Esophagus squamous epithelium (tissue), 5 donors: ENCODE results near the gene PMEPA1. TPM values are rescaled to one million over a fixed set of nuclear protein-coding genes. Genes with fewer than 3 reads are reported as not detected.

Source experiments
- DNase-seq: peaks from one replicate; lab custom pipeline; 2025; lab: John Stamatoyannopoulos, UW
- H3K27ac ChIP-seq, 4 donors: fragments of 200-600 bp; sonication (generic); one replicate each; pipeline ENCODE4 v1.5.1; 2016 to 2019; ENCODE audit warnings: mild to moderate bottlenecking in 1 of 4
- H3K27me3 ChIP-seq, 4 donors: fragments of 200-600 bp; sonication (generic); 1 replicate in 3 of 4; 2 replicates in 1 of 4; pipeline versions ENCODE4 v1.5.1 to v1.6.0; 2017 to 2021; ENCODE audit warnings: antibody characterized with exemption in 1 of 4
- H3K36me3 ChIP-seq, 3 donors: fragments of 200-600 bp; sonication (generic); one replicate each; pipeline ENCODE4 v1.5.1; 2016 to 2019
- H3K4me1 ChIP-seq, 3 donors: fragments of 200-600 bp; sonication (generic); one replicate each; pipeline ENCODE4 v1.5.1; 2017 to 2019
- H3K4me3 ChIP-seq, 4 donors: fragments of 200-600 bp; sonication (generic); 1 replicate in 3 of 4; 2 replicates in 1 of 4; pipeline ENCODE4 v1.5.1; 2016 to 2019; ENCODE audit warnings: mild to moderate bottlenecking in 2 of 4, moderate library complexity in 1 of 4
- H3K9me3 ChIP-seq, 3 donors: fragments of 200-600 bp; sonication (generic); one replicate each; pipeline ENCODE4 v1.5.1; 2016 to 2019
- POLR2A ChIP-seq, 4 donors: fragments of 450-650 bp; IDR thresholded peaks; one replicate each; pipeline ENCODE4 v1.6.1; 2017; ENCODE audit warnings: antibody characterized with exemption in 4 of 4, mild to moderate bottlenecking in 4 of 4, moderate library complexity in 3 of 4
- WGBS, 2 donors: methylation state at CpG; one replicate each; pipeline ENCODE4 v1.1.5; 2018; 5-methylcytosine and 5-hydroxymethylcytosine counted together
- intact Hi-C: fragments of 100-400 bp; cut with DNase I; formaldehyde crosslinking; loops from one replicate; pipeline ENCODE4 v1.15.0; 2022
- total RNA-seq, 4 donors: library from RNA; depleted of rRNA; stranded (reverse); fragments of >200 nt; gene quantifications; one replicate each; pipeline ENCODE4 v1.1.0, GENCODE V29; 2016
- TF ChIP-seq, protein P1 (sequence below), 6 experiments: fragments of 450-650 bp in 4 of 6; fragments of 200-600 bp in 2 of 6; sonication (generic) in 2 of 6; IDR thresholded peaks; one replicate each; pipeline ENCODE4 v1.5.1; 2016 to 2019; ENCODE audit warnings: antibody characterized with exemption in 6 of 6, mild to moderate bottlenecking in 4 of 6, moderate library complexity in 4 of 6
- donor health status: DM: yes; HTN: yes; CAD: no.

The PMEPA1 gene
- total RNA-seq, 4 donors from 2014 or later, result 0.95 to 4.6 (median 2.6) TPM

DNA sequence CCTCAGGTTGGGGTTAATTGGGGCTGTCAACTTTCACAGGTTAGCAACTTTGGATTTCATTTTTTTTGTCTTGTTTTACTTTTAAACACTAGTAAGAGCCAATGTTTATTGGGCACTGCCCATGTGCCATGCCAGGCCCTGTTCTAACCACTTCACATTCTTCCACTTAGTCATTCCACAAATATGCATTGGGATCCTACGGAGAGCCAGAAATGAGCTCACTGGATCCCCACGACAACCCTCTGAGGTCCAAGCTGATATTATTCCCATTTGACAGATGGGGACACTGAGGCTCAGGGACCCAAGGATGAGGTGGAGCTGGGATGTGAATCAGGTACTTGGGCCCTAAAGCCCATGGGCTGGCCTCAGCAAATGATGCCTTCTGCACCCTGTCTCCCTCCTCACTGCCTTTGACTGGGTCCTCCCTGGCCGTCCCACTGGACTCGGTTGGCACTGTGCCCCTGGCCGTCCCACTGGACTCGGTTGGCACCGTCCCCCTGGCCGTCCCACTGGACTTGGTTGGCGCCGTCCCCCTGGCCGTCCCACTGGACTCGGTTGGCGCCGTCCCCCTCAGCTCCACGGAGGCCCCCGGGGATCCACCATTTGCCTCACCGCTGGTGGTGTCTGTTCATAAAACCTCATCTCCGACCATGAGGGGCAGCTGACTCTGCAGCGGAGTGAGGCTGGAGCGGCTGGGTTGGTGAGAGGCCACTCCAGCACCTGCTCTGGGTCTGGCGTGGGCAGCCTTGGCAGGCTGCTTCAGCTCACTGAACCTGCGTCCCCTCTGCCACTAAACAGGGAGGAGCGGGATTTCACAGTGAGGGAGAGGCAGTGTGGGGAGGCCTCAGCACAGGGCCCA is 4.8 kb upstream of the PMEPA1 start:
- intact Hi-C loops, result no loop called here
- DNase-seq, result no peak
- peaks cover 9 to 73% (median 32%) of the 10 kb centered on the region in 3 donors for H3K4me1 ChIP-seq
- 69 to 76% methylated on average over 6 to 7 of the region's 23 CpGs for WGBS, 2 donors
- H3K4me3 ChIP-seq, result no peak overlapping the region
- H3K36me3 ChIP-seq, result no peaks in the 10 kb centered on the region
- peaks cover 0 to 5% (median 0%) of the 10 kb centered on the region in 4 donors for H3K27me3 ChIP-seq
- H3K9me3 ChIP-seq, result no peaks in the 10 kb centered on the region
- TF ChIP-seq, protein P1, sequence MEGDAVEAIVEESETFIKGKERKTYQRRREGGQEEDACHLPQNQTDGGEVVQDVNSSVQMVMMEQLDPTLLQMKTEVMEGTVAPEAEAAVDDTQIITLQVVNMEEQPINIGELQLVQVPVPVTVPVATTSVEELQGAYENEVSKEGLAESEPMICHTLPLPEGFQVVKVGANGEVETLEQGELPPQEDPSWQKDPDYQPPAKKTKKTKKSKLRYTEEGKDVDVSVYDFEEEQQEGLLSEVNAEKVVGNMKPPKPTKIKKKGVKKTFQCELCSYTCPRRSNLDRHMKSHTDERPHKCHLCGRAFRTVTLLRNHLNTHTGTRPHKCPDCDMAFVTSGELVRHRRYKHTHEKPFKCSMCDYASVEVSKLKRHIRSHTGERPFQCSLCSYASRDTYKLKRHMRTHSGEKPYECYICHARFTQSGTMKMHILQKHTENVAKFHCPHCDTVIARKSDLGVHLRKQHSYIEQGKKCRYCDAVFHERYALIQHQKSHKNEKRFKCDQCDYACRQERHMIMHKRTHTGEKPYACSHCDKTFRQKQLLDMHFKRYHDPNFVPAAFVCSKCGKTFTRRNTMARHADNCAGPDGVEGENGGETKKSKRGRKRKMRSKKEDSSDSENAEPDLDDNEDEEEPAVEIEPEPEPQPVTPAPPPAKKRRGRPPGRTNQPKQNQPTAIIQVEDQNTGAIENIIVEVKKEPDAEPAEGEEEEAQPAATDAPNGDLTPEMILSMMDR (IDR thresholded peaks at IDR 0.05), result no peak
- no peak for TF ChIP-seq POLR2A (IDR thresholded peaks at IDR 0.05)
- peak overlapping the region in 1 of 4 donors; percentile 34 for H3K27ac ChIP-seq

DNA sequence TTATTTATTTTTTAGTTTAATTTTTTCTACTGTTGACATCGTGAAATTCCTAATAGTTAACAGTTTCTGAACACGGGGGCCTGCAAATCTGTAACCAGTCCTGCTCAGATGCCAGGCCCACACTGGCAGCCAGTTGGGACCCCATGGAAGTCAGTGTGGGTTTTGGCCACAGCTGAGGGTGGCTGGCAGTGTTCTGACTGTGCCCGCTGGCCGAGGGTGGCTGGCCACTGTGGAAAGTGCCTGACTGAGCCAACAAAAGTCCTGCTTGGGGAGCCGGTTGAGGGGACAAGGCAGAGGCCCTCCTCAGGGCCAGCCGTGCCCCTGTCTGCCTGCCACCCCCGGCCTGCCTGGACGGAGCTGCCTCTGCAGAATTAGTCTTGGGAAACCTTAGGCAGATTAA is 4.1 kb upstream of the PMEPA1 start:
- 86 to 88% methylated on average over 4 of the region's 8 CpGs for WGBS, 2 donors
- Histone ChIP-seq H3K9me3 (no peaks in the 10 kb centered on the region), H3K36me3 (no peaks in the 10 kb centered on the region), H3K4me1 (peaks cover 9 to 71% (median 31%) of the 10 kb centered on the region in 3 donors), H3K27me3 (peaks cover 0 to 6% (median 0%) of the 10 kb centered on the region in 4 donors), H3K27ac (peak overlapping the region in 2 of 4 donors; percentile 6 to 34), H3K4me3 (no peak overlapping the region)
- intact Hi-C loops, result no loop called here
- no peak for TF ChIP-seq POLR2A (IDR thresholded peaks at IDR 0.05)
- TF ChIP-seq, protein P1 (IDR thresholded peaks at IDR 0.05), result no peak
- no peak for DNase-seq

DNA sequence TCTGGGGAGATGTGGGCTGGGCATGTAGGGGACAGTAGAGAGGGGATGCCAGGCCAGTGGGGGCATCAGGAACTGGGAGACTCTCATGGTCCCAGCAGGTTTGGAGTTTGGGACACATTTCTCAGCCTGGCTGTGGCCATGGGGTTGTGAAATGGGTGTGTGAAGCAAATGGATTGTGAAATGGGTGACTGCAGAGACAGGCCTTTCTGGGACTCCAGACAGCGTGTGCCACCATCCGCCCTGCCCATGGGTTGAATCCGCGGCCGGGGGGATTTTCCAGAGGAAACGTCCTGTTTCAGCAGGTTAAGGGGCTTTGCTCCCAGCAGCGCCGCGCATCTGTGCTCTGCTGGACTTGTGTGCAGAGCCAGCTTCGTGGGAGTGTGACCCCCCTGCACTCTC is 3.7 kb upstream of the PMEPA1 start:
- intact Hi-C loops, result no loop called here

DNA sequence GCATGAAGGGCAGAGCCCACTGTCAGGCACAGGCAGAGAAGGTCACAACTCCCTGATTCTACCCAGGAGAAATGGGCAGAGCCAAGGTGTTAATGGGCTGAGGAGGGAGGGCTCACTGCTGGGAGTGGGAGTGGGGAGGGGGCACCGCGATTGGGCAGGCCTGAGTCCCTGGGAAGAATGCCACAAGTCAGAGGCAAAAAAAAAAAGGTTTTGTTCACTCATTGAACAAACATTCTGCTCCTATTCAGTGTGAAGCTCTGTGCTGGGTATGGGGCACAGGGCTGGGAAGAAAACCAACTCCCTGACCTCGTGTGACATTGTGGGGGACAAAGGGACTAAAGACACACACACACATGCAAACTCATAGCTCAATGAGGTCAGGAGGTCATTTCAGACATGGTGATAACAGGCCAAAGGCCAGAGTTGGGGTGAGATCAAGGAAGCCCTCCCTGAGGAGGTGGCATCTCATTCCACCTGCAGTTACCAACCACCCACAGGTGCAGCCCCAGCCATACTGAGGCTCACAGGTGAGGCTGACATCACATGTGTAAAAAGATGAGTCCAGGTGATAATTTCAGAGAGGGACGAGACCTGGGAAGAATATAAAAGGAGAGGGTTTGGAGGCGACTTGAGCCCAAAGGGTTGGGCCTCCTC is 3.2 kb upstream of the PMEPA1 start:
- H3K9me3 ChIP-seq, result no peaks in the 10 kb centered on the region
- H3K27me3 ChIP-seq, result peaks cover 0 to 16% (median 0%) of the 10 kb centered on the region in 4 donors
- intact Hi-C loops, result no loop called here
- DNase-seq, result no peak
- TF ChIP-seq POLR2A (IDR thresholded peaks at IDR 0.05), result no peak
- TF ChIP-seq, protein P1 (IDR thresholded peaks at IDR 0.05), result no peak
- 48 to 51% methylated on average over 5 of the region's 5 CpGs for WGBS, 2 donors
- peaks cover 8 to 71% (median 32%) of the 10 kb centered on the region in 3 donors for H3K4me1 ChIP-seq
- no peak overlapping the region for H3K27ac ChIP-seq
- H3K4me3 ChIP-seq, result no peak overlapping the region
- H3K36me3 ChIP-seq, result no peaks in the 10 kb centered on the region

More for the DNA sequence above, 3.7 kb upstream of the PMEPA1 start:
- H3K4me3 ChIP-seq, result no peak overlapping the region
- 54% methylated on average over 10 of the region's 10 CpGs for WGBS, 2 donors
- no peaks in the 10 kb centered on the region for H3K9me3 ChIP-seq
- H3K36me3 ChIP-seq, result no peaks in the 10 kb centered on the region
- DNase-seq, result no peak
- H3K27me3 ChIP-seq, result peaks cover 0 to 10% (median 0%) of the 10 kb centered on the region in 4 donors
- TF ChIP-seq POLR2A (IDR thresholded peaks at IDR 0.05), result no peak
- TF ChIP-seq, protein P1 (IDR thresholded peaks at IDR 0.05), result no peak
- H3K4me1 ChIP-seq, result peaks cover 8 to 71% (median 30%) of the 10 kb centered on the region in 3 donors
- H3K27ac ChIP-seq, result no peak overlapping the region

DNA sequence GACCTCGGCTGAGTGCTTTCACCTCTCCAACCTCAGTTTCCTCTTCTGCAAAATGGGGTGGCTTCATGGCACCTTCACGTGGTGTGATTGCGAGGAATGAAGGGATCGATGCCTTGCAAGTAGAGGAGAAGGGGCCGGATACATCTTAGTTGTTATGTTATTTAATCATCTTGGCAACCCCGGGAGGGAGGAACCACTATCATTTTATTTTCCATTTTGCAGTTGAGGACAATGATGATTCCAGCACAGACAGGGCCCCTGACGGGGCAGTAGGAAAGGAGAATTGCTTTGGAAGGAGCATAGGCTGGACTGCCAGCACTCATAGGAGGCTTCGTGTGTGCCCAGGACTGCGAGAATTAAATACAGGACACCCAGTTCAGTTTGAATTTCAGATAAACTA is 2.5 kb upstream of the PMEPA1 start:
- 68 to 80% methylated on average over 9 of the region's 9 CpGs for WGBS, 2 donors
- Histone ChIP-seq H3K27me3 (peaks cover 0 to 21% (median 0%) of the 10 kb centered on the region in 4 donors), H3K9me3 (no peaks in the 10 kb centered on the region), H3K36me3 (no peaks in the 10 kb centered on the region), H3K4me1 (peaks cover 8 to 71% (median 33%) of the 10 kb centered on the region in 3 donors), H3K4me3 (no peak overlapping the region), H3K27ac (no peak overlapping the region)
- intact Hi-C loops, result no loop called here
- no peak for DNase-seq
- TF ChIP-seq, protein P1 (IDR thresholded peaks at IDR 0.05), result no peak
- TF ChIP-seq POLR2A (IDR thresholded peaks at IDR 0.05), result no peak
